Spleen (tissue), 11 donors: ENCODE results near the gene MCUR1. TPM values are rescaled to one million over a fixed set of nuclear protein-coding genes. Genes with fewer than 3 reads are reported as not detected.

Experiments
- DNase-seq: peaks from one replicate; pipeline ENCODE4 v3.0.0-alpha.2; 2020
- H3K27ac ChIP-seq, 8 donors: fragments of 200-600 bp; sonication (generic) in 7 of 8; 1 replicate in 4 of 8; 2 replicates in 4 of 8; pipeline versions ENCODE4 v1.5.0 to v1.8.0; 2016 to 2021; ENCODE audit warnings: inconsistent platforms in 4 of 8, mild to moderate bottlenecking in 4 of 8, moderate library complexity in 1 of 8
- H3K27me3 ChIP-seq, 7 donors: fragments of 200-600 bp; sonication (generic) in 6 of 7; replicated peaks in 1 of 7; 1 replicate in 4 of 7; 2 replicates in 3 of 7; pipeline versions ENCODE4 v1.5.0 to v1.8.0; 2016 to 2021; ENCODE audit warnings: inconsistent platforms in 3 of 7, mild to moderate bottlenecking in 1 of 7
- H3K36me3 ChIP-seq, 6 donors: fragments of 200-600 bp; sonication (generic) in 5 of 6; 1 replicate in 4 of 6; 2 replicates in 2 of 6; pipeline versions ENCODE4 v1.5.0 to v1.8.0; 2016 to 2021; ENCODE audit warnings: inconsistent platforms in 2 of 6
- H3K4me1 ChIP-seq, 6 donors: fragments of 200-600 bp; sonication (generic) in 5 of 6; 1 replicate in 3 of 6; 2 replicates in 3 of 6; pipeline versions ENCODE4 v1.5.0 to v1.8.0; 2016 to 2021; ENCODE audit warnings: inconsistent platforms in 3 of 6
- H3K4me3 ChIP-seq, 8 donors: fragments of 200-600 bp; sonication (generic) in 7 of 8; 1 replicate in 4 of 8; 2 replicates in 4 of 8; pipeline versions ENCODE4 v1.5.0 to v1.8.0; 2016 to 2021; ENCODE audit warnings: inconsistent platforms in 4 of 8, mild to moderate bottlenecking in 4 of 8, moderate library complexity in 2 of 8
- H3K9me3 ChIP-seq, 8 donors: fragments of 200-600 bp; sonication (generic) in 7 of 8; 1 replicate in 4 of 8; 2 replicates in 4 of 8; pipeline versions ENCODE4 v1.5.0 to v1.8.0; 2016 to 2021; ENCODE audit warnings: inconsistent platforms in 4 of 8
- CTCF ChIP-seq, 11 experiments: fragments of 200-600 bp in 7 of 11; fragments of 450-650 bp in 4 of 11; sonication (generic) in 4 of 11; IDR thresholded peaks in 8 of 11; conservative IDR thresholded peaks in 3 of 11; 1 replicate in 7 of 11; 2 replicates in 4 of 11; pipeline versions ENCODE4 v1.4.0 to v1.8.0; 2016 to 2021; ENCODE audit warnings: antibody characterized with exemption in 11 of 11, inconsistent platforms in 4 of 11, mild to moderate bottlenecking in 1 of 11
- POLR2A ChIP-seq, 3 donors: fragments of 450-650 bp; IDR thresholded peaks; one replicate each; pipeline ENCODE4 v1.5.1; 2017; ENCODE audit warnings: antibody characterized with exemption in 3 of 3, mild to moderate bottlenecking in 1 of 3
- POLR2AphosphoS5 ChIP-seq, 3 donors: sonication (generic); formaldehyde crosslinking; IDR thresholded peaks; one replicate each; pipeline ENCODE4 v1.5.1; 2017; ENCODE audit warnings: antibody characterized with exemption in 3 of 3
- WGBS, 5 donors: extraction: QIAGEN DNeasy Blood & Tissue Kit in 3 of 5; methylation state at CpG; one replicate each; pipeline versions ENCODE4 v1.1.5 to v1.1.7; 2013 to 2018; 5-methylcytosine and 5-hydroxymethylcytosine counted together
- intact Hi-C: fragments of 100-400 bp; cut with DNase I; formaldehyde crosslinking; loops from one replicate; pipeline ENCODE4 v1.15.0; 2023; ENCODE audit warnings: low total_unique reads
- polyA plus RNA-seq, 3 donors: library from polyadenylated mRNA; stranded (reverse); fragments of 200-250 nt; gene quantifications; one replicate each; pipeline ENCODE4 v1.2.1, GENCODE V29; 2013
- total RNA-seq, 7 donors: library from RNA; depleted of rRNA in 3 of 7; stranded (reverse); fragments of >200 nt in 3 of 7; fragmentation: NEBNext Ultra II Directional in 4 of 7; extraction: Animal tissue kit (Norgen Biotek cat#: 25700) in 4 of 7; gene quantifications; one replicate each; pipeline versions ENCODE4 v1.1.0 to v1.2.1, GENCODE V29; 2016 to 2021
- donor health status: healthy with polysubstance abuse.
- donor health status: DM: no; HTN: no; CAD: no; lungs with moderate emphysema.
- donor health status: DM: no; HTN: no; CAD: no.
- donor health status: Bipolar disorder and iron deficiency.
- donor health status: healthy.
- donor health status: DM: no; HTN: no; CAD: no.
- donor health status: DM: yes; HTN: yes; CAD: no.

Gene MCUR1
- total and polyA plus RNA-seq, 10 donors, result 9.2 to 22.4 (median 12.1) TPM

GRCh38 chr6:13769034-13769654 lies 45.2 kb downstream of the MCUR1 start:
- Histone ChIP-seq H3K27ac (no peak overlapping the region), H3K27me3 (no peaks in the 10 kb centered on the region), H3K4me1 (peaks cover 0 to 26% (median 15%) of the 10 kb centered on the region in 6 donors), H3K9me3 (peaks cover 0 to 3% (median 0%) of the 10 kb centered on the region in 8 donors), H3K36me3 (no peaks in the 10 kb centered on the region), H3K4me3 (no peak overlapping the region)
- WGBS, 5 donors, result 94 to 96% (median 95%) methylated on average over 37 to 47 of the region's 47 CpGs
- intact Hi-C loops, result no loop called here
- TF ChIP-seq POLR2A (IDR thresholded peaks at IDR 0.05) (no peak), POLR2AphosphoS5 (IDR thresholded peaks at IDR 0.05) (no peak), CTCF (IDR thresholded peaks at IDR 0.05 in 8 of 11, conservative IDR thresholded peaks at IDR 0.05 in 3 of 11) (no peak)
- no peak for DNase-seq

GRCh38 chr6:13767121-13767808 lies 47.1 kb downstream of the MCUR1 start:
- peak overlapping the region in 5 of 8 donors; percentile 10 to 55 (median 16) for H3K4me3 ChIP-seq
- peak; percentile 78 for DNase-seq
- H3K36me3 ChIP-seq, result no peaks in the 10 kb centered on the region
- WGBS, 5 donors, result 10 to 17% (median 12%) methylated on average over 14 to 19 of the region's 19 CpGs
- peak in 1 of 3 donors; percentile 29 for TF ChIP-seq POLR2AphosphoS5 (IDR thresholded peaks at IDR 0.05)
- TF ChIP-seq CTCF (IDR thresholded peaks at IDR 0.05 in 8 of 11, conservative IDR thresholded peaks at IDR 0.05 in 3 of 11), result peak in 2 of 11 experiments; percentile 19 to 22
- no peak for TF ChIP-seq POLR2A (IDR thresholded peaks at IDR 0.05)
- no peaks in the 10 kb centered on the region for H3K27me3 ChIP-seq
- peaks cover 0 to 5% (median 0%) of the 10 kb centered on the region in 8 donors for H3K9me3 ChIP-seq
- peak overlapping the region in 3 of 8 donors; percentile 21 to 36 (median 26) for H3K27ac ChIP-seq
- peaks cover 0 to 45% (median 29%) of the 10 kb centered on the region in 6 donors for H3K4me1 ChIP-seq
- intact Hi-C loops, result no loop called here

- H3K4me1 ChIP-seq, result peaks cover 0 to 47% (median 29%) of the 10 kb centered on the region in 6 donors
- 45 to 66% (median 54%) methylated on average over 5 of the region's 5 CpGs for WGBS, 5 donors
- TF ChIP-seq POLR2AphosphoS5 (IDR thresholded peaks at IDR 0.05), result no peak
- no peak for TF ChIP-seq CTCF (IDR thresholded peaks at IDR 0.05 in 8 of 11, conservative IDR thresholded peaks at IDR 0.05 in 3 of 11)
- no peak for TF ChIP-seq POLR2A (IDR thresholded peaks at IDR 0.05)
- peaks cover 0 to 5% (median 0%) of the 10 kb centered on the region in 8 donors for H3K9me3 ChIP-seq
- H3K27me3 ChIP-seq, result no peaks in the 10 kb centered on the region
- DNase-seq, result no peak
- intact Hi-C loops, result no loop called here
- H3K36me3 ChIP-seq, result no peaks in the 10 kb centered on the region
- H3K27ac ChIP-seq, result no peak overlapping the region
- no peak overlapping the region for H3K4me3 ChIP-seq
These were observed 48.1 kb downstream of the MCUR1 start for GRCh38 chr6:13766201-13766634.

GRCh38 chr6:13765570-13765969 lies 48.8 kb downstream of the MCUR1 start:
- TF ChIP-seq CTCF (IDR thresholded peaks at IDR 0.05 in 8 of 11, conservative IDR thresholded peaks at IDR 0.05 in 3 of 11) (no peak), POLR2AphosphoS5 (IDR thresholded peaks at IDR 0.05) (no peak), POLR2A (IDR thresholded peaks at IDR 0.05) (no peak)
- Histone ChIP-seq H3K4me1 (peaks cover 0 to 47% (median 29%) of the 10 kb centered on the region in 6 donors), H3K4me3 (no peak overlapping the region), H3K27ac (no peak overlapping the region), H3K9me3 (peaks cover 0 to 5% (median 0%) of the 10 kb centered on the region in 8 donors), H3K27me3 (no peaks in the 10 kb centered on the region), H3K36me3 (no peaks in the 10 kb centered on the region)
- WGBS, 5 donors, result 68 to 92% (median 84%) methylated on average over 8 of the region's 8 CpGs
- intact Hi-C loops, result no loop called here
- no peak for DNase-seq
